HG03378 (cell line): ENCODE measurements around the gene HEYL.

Experiments used
- ATAC-seq: cut with Tn5 transposase; IDR thresholded peaks from one replicate; pipeline ENCODE4 v1.9.1; 2021; ENCODE audit warnings: mild to moderate bottlenecking, moderate library complexity; ENCODE audit not compliant: unreplicated experiment

HEYL gene

GRCh38 chr1:39639305-39640130 is at the start of gene HEYL:
Gene HEYL (minus strand): TSS chr1:39639643. CDS start chr1:39639625, 18 bp downstream.
- no peak for ATAC-seq

GRCh38 chr1:39689214-39689613 is 49.8 kb upstream of the HEYL start:
- no peak for ATAC-seq

GRCh38 chr1:39688706-39689105 is 49.3 kb upstream of the HEYL start:
- ATAC-seq = no peak

GRCh38 chr1:39687243-39687642 is 47.8 kb upstream of the HEYL start:
- no peak for ATAC-seq

- ATAC-seq = no peak
Measured at GRCh38 chr1:39685071-39685470, 45.6 kb upstream of the HEYL start.

- ATAC-seq = no peak
Measured at GRCh38 chr1:39684313-39684664, 44.8 kb upstream of the HEYL start.

GRCh38 chr1:39683591-39684312 is 44.3 kb upstream of the HEYL start:
- no peak for ATAC-seq

GRCh38 chr1:39681999-39682398 is 42.6 kb upstream of the HEYL start:
- no peak for ATAC-seq

GRCh38 chr1:39681294-39681693 is 41.9 kb upstream of the HEYL start:
- no peak for ATAC-seq

- ATAC-seq = no peak
Measured at GRCh38 chr1:39680751-39681150, 41.3 kb upstream of the HEYL start.

- no peak for ATAC-seq
Measured at GRCh38 chr1:39679821-39680220, 40.4 kb upstream of the HEYL start.

- ATAC-seq = no peak
Measured at GRCh38 chr1:39678889-39679288, 39.4 kb upstream of the HEYL start.

- no peak for ATAC-seq
Measured at GRCh38 chr1:39677645-39678044, 38.2 kb upstream of the HEYL start.

- ATAC-seq = no peak
Measured at GRCh38 chr1:39676948-39677548, 37.6 kb upstream of the HEYL start.

- no peak for ATAC-seq
Measured at GRCh38 chr1:39675220-39675619, 35.8 kb upstream of the HEYL start.

GRCh38 chr1:39673215-39673614 is 33.8 kb upstream of the HEYL start:
- no peak for ATAC-seq

- no peak for ATAC-seq
Measured at GRCh38 chr1:39672551-39672947, 33.1 kb upstream of the HEYL start.

- ATAC-seq = no peak
Measured at GRCh38 chr1:39671793-39672550, 32.5 kb upstream of the HEYL start, which contains the start of gene NT5C1A. Gene NT5C1A (minus strand): TSS chr1:39672107. CDS start chr1:39672038, 69 bp downstream.

GRCh38 chr1:39671433-39671792 is 32.0 kb upstream of the HEYL start:
- ATAC-seq = no peak

GRCh38 chr1:39670689-39671088 is 31.2 kb upstream of the HEYL start:
- no peak for ATAC-seq

- no peak for ATAC-seq
Measured at GRCh38 chr1:39668894-39669293, 29.5 kb upstream of the HEYL start.
